GM19043 (cell line): Measurements from ENCODE around the gene TARM1.
"Not testable (repeated sequence)": the region's sequence is repeated elsewhere in the genome, so short reads cannot be mapped to it uniquely, and the experiment has no call there.

Source experiments
- ATAC-seq: cut with Tn5 transposase; IDR thresholded peaks from one replicate; pipeline ENCODE4 v1.9.1; 2021; ENCODE audit warnings: low read depth; ENCODE audit not compliant: unreplicated experiment

TARM1 gene

DNA sequence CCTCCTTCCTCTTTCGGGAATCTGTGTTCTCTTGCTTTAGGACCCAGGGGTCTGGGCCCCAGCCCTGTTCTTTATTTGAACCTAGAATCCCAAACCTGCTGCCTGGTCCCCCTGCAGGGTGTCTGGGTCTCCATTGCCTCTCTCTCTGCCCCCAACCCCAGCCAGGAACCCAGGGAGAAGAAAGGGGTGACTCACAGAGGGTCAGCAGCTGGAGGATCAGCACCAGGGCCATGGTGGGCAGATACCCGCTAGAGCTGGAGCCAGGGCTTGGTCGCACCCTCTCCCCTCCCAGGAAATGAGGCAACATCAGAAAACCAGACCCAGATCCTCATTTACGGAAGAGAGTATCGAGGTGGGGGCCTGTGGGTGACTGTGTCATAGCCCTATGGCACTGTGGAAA, 19.4 kb upstream of the TARM1 start, which contains the start of gene OSCAR:
OSCAR (minus strand) TSS at position 243 of the 400 bp plus-strand sequence; CDS start at position 232, 11 bp downstream.
- no peak for ATAC-seq

DNA sequence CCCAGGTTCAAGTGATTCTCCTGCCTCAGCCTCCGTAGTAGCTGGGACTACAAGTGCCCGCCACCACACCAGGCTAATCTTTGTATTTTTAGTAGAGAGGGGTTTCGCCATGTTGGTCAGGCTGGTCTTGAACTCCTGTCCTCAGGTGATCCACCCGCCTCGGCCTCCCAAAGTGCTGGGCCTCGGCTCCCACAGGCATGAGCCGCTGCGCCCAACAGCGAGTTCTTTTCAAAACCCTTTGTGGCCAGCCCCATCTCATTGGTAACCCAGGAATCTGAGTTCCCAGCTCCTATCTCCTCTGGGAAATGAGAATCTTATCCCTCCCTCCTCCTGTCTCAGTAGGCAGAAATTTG, 18.7 kb upstream of the TARM1 start:
- ATAC-seq: not testable (repeated sequence)

DNA sequence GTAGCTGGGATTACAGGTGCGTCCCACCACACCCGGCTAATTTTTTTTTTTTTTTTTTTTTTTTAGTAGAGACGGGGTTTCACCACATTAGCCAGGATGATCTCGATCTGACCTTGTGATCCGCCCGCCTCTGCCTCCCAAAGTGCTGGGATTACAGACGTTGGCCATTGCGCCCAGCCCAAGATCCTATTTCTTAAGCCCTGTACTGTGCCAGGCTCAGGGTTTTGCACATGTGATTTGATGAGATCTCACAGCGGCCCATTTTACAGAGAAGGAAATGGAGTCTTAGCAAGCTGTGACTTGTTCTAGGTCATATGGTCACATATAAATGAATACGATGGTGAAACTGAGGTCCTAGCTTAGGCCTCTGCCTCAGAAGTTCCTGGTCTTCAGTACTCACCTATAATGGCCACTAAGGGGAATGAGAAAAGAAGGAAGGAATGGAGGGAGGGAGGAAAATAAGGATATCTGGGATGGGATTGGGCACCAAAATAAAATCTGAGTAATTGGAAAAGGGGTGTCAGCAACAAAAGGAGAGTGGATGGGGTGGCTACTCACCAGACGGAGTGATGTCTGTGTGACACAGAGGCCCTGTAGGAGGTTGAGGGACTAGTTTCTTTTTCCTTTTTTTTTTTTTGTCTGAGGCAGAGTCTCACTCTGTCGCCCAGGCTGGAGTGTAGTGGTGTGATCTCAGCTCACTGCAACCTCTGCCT, 18.2 kb upstream of the TARM1 start:
- ATAC-seq: no peak

DNA sequence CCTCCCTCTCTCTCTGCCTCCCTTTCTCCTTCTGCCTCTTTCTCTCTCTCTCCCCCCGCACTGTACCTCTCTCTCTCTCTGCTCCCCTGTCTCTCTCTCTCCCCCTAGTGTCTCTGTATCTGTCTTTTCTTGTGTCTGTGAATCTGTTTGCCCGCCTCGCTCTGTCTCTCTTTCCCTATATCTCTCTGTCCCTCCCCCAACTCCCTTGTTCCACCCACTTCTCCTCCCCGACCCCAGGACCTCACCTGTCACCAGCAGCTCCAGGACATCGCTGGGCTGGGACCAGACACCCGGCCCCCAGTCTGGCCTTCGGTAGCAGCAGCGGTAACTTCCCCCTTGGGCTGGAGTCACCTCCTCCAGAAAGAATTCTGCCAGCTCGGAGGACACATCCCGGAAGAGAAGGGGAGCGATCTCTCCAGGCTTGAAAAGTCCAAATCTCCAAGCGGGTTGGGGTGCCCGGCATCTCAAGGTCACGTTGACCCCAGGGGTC, 15.5 kb upstream of the TARM1 start:
- ATAC-seq: no peak

DNA sequence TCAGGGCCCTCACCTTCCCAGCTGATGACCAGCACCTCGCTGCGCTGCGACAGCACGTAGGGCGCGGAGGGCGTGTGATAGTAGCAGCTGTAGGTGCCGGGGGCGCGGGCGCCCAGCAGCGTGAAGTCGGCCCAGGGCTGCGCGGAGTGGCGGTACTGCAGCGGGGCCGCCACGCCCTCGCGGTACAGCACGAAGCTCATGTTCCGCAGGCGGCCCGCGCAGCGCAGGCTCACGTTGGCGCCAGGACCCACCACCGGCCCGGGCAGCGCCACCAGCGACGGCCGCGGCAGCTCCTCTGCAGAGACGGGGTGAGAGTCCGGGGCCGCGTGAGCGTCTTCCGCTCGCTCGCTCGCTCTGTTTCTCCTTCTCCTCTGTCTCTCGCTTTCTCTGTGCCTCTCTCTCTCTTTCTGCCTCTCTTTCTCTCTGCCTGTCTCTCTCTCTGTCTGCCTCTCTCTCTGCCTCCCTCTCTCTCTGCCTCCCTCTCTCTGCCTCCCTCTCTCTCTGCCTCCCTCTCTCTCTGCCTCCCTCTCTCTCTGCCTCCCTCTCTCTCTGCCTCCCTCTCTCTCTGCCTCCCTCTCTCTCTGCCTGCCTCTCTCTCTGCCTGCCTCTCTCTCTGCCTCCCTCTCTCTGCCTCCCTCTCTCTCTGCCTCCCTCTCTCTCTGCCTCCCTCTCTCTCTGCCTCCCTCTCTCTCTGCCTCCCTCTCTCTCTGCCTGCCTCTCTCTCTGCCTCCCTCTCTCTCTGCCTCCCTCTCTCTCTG, 14.9 kb upstream of the TARM1 start:
- not testable (repeated sequence) for ATAC-seq

DNA sequence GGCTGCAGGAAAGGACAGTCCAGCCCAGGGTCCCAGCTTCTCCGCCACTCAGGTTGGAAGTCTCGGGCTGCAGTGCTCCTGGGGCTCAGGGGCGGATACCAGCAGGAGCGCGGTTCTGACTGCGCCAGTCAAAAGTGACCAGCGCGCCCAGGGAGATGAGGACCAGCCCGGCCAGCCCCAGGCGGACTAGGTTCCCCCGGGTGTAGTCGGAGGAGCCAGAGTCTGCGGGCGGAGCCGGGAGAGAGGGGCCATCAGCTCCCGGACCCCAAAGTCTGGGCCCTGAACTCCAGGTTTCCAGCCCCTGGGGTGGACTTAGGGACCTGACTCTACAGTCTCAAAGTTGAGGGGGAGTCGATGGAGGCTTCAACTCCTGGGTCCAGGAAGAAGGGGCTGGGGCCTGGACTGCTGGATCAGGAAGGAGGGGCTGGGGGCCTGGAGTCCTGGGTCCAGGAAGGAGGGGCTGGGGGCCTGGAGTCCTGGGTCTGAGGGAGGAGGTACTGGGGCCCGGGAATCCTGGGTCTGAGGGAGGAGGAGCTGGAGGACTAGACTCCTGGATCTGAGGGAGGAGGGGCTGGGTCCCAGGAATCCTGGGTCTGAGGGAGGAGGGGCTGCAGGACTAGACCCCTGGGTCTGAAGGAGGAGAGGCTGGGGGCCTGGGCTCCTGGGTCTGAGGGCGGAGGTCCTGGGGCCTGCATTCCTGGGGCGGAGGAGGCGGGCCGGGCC, 14.1 kb upstream of the TARM1 start:
- no peak for ATAC-seq

DNA sequence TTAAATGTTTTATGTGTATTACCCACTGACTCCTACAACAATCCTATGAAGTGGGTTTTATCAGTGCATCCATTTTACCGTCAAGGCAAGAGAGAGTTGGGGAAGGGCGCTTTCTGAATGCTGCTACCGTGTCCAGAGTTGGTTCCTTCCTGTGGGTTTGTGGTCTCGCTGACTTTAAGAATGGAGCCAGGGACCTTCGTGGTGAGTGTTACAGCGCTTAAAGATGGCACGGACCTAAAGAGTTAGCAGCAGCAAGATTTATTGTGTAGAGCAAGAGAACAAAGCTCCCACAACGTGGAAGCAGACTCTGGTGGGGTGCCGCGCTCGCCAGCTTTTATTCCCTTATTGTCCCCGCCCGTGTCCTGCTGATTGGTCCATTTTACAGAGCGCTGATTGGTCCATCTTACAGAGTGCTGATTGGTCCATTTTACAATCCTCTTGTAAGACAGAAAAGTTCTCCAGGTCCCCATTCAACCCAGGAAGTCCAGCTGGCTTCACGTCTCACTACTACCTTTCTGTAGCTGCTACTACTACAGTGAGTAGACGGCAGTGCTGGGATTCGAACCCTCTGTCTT, 13.3 kb upstream of the TARM1 start:
- ATAC-seq: no peak

DNA sequence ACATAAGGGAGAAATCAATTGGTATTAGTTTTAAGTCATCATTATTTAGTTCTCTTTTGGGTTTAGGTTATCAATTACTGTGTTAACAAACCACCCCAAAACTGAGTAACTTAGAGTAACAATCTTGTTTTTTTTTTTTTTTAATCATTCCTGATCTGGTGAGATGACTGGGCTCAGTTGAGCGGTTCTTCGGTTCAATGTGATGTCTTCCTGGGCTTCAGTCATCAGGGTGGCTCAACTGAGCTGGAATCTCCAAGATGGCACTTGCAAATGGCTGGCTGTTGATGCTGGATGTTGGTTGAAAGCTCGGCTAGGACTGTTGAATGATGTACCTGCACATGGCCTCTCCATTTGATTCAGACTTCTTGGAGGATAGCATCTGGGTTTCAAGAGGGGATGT, 3.2 kb upstream of the TARM1 start:
- ATAC-seq: no peak

DNA sequence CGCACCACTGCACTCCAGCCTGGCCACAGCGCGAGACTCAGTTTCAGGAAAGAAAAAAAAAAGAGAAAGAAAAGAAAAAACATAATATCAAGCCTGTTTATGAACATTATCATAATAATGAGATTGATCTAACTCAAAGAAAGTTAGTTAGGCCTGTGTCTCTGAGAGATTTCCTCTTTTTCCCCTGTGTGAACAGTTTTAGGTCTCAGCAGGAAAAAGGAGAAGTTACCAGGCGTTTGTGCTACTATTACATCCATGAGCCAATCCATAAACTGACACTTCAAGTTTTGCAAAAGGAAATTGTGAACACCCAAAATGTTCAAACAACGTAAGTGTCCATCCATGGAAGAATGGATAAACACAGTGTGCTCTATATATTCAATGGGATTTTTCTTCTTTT, 3.8 kb downstream of the TARM1 start:
- no peak for ATAC-seq

DNA sequence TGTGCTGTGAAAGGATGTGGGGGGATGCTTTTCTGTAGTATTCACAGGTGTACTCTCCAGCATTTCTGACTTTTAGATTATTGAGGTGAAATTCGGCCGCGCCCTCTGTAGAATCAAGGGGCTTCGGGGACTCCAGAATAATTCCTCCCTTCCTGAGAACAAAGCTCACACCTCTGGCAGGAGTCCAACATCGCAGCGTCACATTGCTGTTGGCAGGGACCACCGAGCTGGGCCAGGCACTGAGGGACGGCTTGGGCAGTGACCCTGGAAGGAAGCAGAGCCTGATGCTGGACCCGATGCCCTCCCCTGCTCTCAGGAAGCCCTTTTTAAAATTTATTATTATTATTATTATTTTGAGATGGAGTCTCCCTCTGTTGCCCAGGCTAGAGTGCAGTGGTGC, 6.3 kb downstream of the TARM1 start:
- no peak for ATAC-seq

DNA sequence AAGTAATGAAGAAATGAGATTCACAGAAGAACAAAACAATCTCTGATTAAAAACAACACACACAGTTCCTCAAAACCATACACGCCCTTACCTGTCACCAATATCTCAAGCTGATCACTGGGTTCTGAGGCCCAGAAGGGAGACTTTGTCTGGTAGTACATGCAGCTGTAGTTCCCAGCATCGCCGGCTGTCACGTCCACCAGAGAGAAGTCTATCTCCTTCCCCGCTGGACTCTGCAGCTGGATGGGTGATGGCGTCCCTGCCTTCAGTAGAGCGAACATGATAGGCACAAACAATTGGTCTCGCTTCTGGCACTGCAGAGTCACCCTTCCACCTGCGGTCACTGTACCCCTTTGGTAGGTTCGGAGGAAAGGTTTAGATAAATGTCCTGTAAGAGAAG, 7.3 kb downstream of the TARM1 start:
- ATAC-seq: no peak

DNA sequence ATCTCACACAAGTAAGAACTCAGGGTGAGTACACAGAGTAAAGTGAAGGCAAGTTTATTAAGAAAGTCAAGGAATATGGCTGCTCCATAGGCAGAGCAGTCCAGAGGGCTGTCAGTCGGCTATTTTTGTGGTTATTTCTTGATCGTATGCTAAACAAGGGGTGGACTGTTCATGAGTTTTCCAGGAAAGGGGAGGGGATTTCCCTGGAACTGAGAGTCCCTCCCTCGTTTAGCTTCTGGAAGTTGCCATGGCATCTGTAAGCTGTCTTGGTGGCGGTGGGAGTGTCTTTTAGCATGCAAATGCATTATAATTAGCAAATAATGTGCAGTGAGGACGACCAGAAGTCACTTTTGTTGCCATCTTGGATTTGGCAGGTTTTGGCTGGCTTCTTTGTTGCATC, 11.7 kb downstream of the TARM1 start:
- ATAC-seq: no peak

DNA sequence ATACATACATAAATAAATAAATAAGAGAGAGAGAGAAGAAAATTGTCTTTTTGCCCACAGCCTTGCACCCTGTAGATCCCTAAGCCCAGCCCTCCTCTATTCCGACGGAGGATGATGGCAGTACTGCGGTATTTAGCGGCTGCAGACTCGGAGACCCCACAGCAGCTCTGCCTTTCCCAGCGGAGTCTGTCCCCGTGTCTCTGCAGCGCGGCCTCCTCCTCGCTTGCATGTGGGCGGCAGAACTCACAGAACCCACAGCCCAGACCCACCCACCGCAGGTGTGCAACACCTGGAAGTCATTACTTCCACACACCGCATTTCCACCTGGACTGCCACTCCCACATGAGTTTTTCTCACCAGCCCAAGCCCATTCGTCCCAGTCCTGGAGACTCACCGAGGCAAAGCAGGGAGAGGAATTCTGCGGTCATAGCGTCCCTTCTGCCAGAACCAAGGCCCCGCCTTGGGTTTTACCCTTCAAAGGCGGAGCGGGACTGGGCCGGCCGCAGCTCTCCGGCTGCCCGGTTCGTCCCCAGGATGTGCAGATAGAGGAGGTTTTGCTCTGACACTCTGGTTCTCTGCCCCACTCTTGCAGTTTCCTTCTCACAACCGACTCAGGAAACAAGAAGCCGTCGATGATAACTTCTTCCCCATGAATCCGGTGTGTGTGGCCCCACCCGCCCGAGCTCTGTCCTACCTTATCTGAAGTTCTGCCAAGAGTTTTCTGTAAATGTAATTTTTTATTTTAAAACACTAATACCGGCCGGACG, 17.6 kb downstream of the TARM1 start, which contains the start of gene VSTM1:
VSTM1 (minus strand) TSS at position 548 of the 767 bp plus-strand sequence; CDS start at position 428, 120 bp downstream.
- ATAC-seq: no peak

DNA sequence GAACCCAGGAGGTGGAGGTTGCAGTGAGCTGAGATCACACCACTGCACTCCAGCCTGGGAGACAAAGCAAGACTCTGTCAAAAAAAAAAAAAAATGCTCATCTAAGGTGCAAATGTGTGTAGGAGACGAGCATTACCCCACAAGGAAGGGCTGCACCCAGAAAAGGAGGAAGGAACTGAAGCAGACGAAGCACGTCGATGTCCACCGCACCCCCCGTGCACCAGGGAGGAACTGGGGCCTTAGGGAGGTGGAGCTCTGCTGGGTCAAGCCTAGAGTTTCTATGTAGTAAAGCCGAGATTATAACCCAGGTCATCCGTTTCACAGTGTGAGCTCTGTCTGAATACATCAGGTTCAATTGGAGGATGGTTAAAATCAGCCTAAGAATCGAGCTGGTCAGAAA, 18.5 kb downstream of the TARM1 start:
- ATAC-seq: no peak

DNA sequence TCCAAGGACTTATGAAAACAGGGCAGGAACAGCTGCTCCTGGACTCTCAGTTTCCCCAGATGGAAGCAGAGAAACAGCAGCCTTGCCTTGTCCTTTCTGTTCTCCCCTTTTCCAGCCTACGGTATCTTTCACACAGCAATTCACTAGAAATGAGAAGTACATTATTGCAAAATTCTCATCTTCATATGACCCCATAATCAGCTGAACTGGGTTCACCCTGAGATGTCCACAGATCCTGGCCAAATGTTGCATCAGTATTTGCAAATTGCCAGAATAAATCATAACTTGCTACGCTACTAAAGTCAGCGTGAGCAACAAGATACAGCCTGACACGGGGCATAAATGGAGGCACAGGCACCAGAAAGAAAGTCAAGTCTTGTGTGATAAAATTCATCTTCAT, 33.5 kb downstream of the TARM1 start:
- ATAC-seq: no peak

DNA sequence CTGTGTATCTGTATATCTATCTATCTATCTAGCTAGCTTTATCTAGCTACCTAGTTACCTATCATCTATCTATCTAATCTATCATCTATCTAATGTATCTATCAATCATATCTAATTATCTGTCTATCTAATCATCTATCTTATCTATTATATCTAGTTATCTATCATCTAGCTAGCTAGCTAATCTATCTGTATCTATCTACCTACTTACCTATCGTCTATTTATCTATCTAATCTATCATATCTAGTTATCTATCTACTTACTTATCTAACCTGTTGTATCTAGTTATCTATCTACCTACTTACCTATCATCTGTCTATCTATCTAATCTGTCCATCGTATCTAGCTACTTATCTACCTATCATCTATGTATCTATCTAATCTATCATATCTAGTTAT, 35.4 kb downstream of the TARM1 start:
- ATAC-seq: no peak

DNA sequence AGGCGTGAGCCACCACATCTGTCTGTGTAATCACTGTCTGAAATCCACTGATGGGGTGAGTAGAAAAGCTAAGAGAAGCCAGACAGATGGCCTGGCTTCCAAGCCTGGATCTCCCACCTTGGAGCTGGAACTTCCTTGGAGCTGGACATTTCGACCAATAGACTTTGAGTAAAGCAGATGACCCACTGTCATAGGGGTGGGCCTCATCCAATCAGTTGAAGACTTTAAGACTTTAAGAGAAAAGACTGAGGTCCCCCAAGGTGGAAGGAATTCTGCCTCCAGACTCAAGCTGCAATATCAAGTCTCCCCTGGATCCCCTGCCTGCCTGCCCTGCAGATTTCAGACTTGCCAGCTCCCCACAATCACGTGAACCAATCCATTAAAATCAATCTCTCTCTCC, 38.2 kb downstream of the TARM1 start:
- ATAC-seq: no peak

DNA sequence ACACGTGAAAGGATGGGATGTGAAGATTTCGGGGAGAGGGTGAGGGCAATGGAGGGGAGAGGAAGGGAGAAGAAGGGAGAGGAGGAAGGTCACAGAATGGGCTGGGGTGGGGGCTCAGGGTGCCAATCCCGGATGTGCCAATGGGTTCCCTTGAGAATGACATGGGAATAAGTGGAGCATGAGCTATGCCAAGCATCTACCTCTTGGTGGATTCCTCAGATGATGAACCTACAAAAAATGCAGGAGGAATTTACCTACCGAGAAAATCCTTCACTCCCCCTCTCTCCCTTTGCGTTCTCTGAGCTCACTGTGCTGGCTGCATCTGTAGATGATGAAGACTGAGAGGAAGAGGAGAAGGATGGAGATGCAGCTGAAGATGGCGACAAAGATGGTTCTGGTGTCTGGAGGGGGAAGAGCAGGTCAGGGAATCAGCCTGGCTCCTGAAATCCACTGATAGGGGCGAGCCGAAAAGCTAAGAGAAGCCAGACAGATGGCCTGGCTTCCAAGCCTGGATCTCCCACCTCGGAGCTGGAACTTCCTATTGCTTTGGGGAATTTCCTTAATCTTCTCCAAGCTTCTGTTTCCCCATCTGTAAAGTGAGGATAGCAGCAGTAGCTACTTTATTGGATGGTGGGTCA, 39.1 kb downstream of the TARM1 start:
- no peak for ATAC-seq

DNA sequence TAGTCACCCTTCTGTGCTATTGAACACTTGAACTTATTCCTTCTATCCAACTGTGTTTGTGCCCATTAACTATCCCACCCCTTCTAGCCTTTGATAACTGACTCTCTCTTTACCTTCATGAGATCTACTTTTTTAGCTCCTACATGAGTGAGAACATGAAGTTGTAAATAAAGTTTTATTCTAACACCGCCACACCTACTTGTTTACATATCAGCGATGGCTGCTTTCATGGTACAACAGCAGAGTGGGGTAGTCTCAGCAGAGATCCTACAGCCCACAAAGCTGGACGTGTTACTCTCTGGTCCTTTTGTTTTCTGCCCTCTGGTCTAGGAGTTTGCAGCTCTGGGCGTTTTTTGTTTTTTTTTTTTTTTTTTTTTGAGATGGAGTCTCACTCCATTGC, 41.2 kb downstream of the TARM1 start:
- no peak for ATAC-seq

DNA sequence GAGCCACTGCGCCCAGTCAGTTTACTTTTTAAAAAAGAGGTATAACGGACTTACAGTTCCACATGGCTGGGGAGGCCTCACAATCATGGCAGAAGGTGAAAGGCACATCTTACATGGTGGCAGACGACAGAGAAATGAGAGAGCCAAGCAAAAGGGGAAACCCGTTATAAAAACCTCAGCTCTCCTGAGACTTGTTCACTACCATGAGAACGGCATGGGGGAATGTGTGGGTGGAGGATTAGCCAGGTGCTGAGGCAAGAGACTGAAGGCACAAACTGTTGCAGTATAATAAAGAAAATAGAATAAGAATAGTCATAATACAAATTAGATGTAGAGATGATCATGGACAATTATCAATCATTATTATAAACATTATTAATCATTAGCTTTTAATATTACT, 44.6 kb downstream of the TARM1 start:
- not testable (repeated sequence) for ATAC-seq
